Measurements from ENCODE around the gene DYNC2H1. TPM values are rescaled to one million over a fixed set of nuclear protein-coding genes. Genes with fewer than 3 reads are reported as not detected.

Gene DYNC2H1
- total RNA-seq, 1 donor from 2014 or later = 22.1 TPM

- no peak for ATAC-seq
- intact Hi-C loops (cut with DNase I) = no loop called here
- no peak for TF ChIP-seq CTCF (IDR thresholded peaks at IDR 0.05)
- DNase-seq = no peak
- Histone ChIP-seq H3K4me3 (no peak overlapping the region), H3K36me3 (peaks cover 17% of the 10 kb centered on the region), H3K4me1 (peaks cover 11% of the 10 kb centered on the region), H3K27me3 (ENCODE audit: low read depth) (no peaks in the 10 kb centered on the region), H3K9me3 (no peaks in the 10 kb centered on the region), H3K27ac (no peak overlapping the region)
Observed at GRCh38 chr11:103070142-103070541, 39.1 kb upstream of the DYNC2H1 start.

- Histone ChIP-seq H3K27me3 (ENCODE audit: low read depth) (no peaks in the 10 kb centered on the region), H3K4me3 (no peak overlapping the region), H3K36me3 (peaks cover 14% of the 10 kb centered on the region), H3K4me1 (peaks cover 11% of the 10 kb centered on the region), H3K27ac (no peak overlapping the region), H3K9me3 (no peaks in the 10 kb centered on the region)
- ATAC-seq (no peak), DNase-seq (no peak)
- intact Hi-C loops (cut with DNase I) = no loop called here
- TF ChIP-seq CTCF (IDR thresholded peaks at IDR 0.05) = no peak
Observed at GRCh38 chr11:103071008-103071407, 38.2 kb upstream of the DYNC2H1 start.

GRCh38 chr11:103076361-103076760 is 32.9 kb upstream of the DYNC2H1 start:
- intact Hi-C loops (cut with DNase I) = no loop called here
- Histone ChIP-seq H3K27me3 (ENCODE audit: low read depth) (no peaks in the 10 kb centered on the region), H3K27ac (no peak overlapping the region), H3K9me3 (no peaks in the 10 kb centered on the region), H3K4me1 (no peaks in the 10 kb centered on the region), H3K4me3 (no peak overlapping the region), H3K36me3 (peaks cover 54% of the 10 kb centered on the region)
- DNase-seq (no peak), ATAC-seq (no peak)
- no peak for TF ChIP-seq CTCF (IDR thresholded peaks at IDR 0.05)

GRCh38 chr11:103077554-103077953 is 31.7 kb upstream of the DYNC2H1 start:
- peak in 1 of 2 donors; percentile 42 for ATAC-seq
- intact Hi-C loops (cut with DNase I) = no loop called here
- Histone ChIP-seq H3K9me3 (no peaks in the 10 kb centered on the region), H3K27me3 (ENCODE audit: low read depth) (no peaks in the 10 kb centered on the region), H3K27ac (no peak overlapping the region), H3K36me3 (peaks cover 62% of the 10 kb centered on the region), H3K4me3 (no peak overlapping the region), H3K4me1 (no peaks in the 10 kb centered on the region)
- no peak for DNase-seq
- TF ChIP-seq CTCF (IDR thresholded peaks at IDR 0.05) = no peak

GRCh38 chr11:103078710-103079109 is 30.5 kb upstream of the DYNC2H1 start:
- Histone ChIP-seq H3K4me1 (no peaks in the 10 kb centered on the region), H3K4me3 (no peak overlapping the region), H3K27ac (no peak overlapping the region), H3K9me3 (no peaks in the 10 kb centered on the region), H3K27me3 (ENCODE audit: low read depth) (no peaks in the 10 kb centered on the region), H3K36me3 (peaks cover 64% of the 10 kb centered on the region)
- DNase-seq = no peak
- TF ChIP-seq CTCF (IDR thresholded peaks at IDR 0.05) = no peak
- intact Hi-C loops (cut with DNase I) = no loop called here
- ATAC-seq = no peak

GRCh38 chr11:103079833-103080232 is 29.4 kb upstream of the DYNC2H1 start:
- Histone ChIP-seq H3K36me3 (peaks cover 73% of the 10 kb centered on the region), H3K27me3 (ENCODE audit: low read depth) (no peaks in the 10 kb centered on the region)

More at GRCh38 chr11:103079833-103080232, 29.4 kb upstream of the DYNC2H1 start:
- DNase-seq (no peak), ATAC-seq (no peak)
- TF ChIP-seq CTCF (IDR thresholded peaks at IDR 0.05) = no peak
- no peak overlapping the region for H3K27ac ChIP-seq
- no peak overlapping the region for H3K4me3 ChIP-seq
- no peaks in the 10 kb centered on the region for H3K4me1 ChIP-seq
- H3K9me3 ChIP-seq = no peaks in the 10 kb centered on the region
- intact Hi-C loops (cut with DNase I) = no loop called here

All from lower lobe of right lung (tissue), 2 donors.